ENCODE data around the gene DLEC1. TPM values are rescaled to one million over a fixed set of nuclear protein-coding genes. Genes with fewer than 3 reads are reported as not detected.

The DLEC1 gene
- total RNA-seq, 4 donors from 2014 or later: 1.5 to 2.8 (median 1.9) TPM; not detected in 1

GRCh38 chr3:38006445-38006995 lies 32.5 kb upstream of the DLEC1 start:
- Histone ChIP-seq H3K36me3 (no peaks in the 10 kb centered on the region), H3K27me3 (no peaks in the 10 kb centered on the region), H3K4me1 (no peaks in the 10 kb centered on the region), H3K4me3 (no peak overlapping the region), H3K27ac (no peak overlapping the region), H3K9me3 (no peaks in the 10 kb centered on the region)
- intact Hi-C loops (cut with DNase I; ENCODE audit: low total_unique reads): loop anchor here (10.0 kb wide), 1 partner anchor 152 kb away; no protein-coding TSS in a partner anchor
- DNase-seq: no peak
- no peak for TF ChIP-seq POLR2A (IDR thresholded peaks at IDR 0.05)
- no peak for TF ChIP-seq CTCF (IDR thresholded peaks at IDR 0.05)

- Histone ChIP-seq H3K36me3 (no peaks in the 10 kb centered on the region), H3K9me3 (no peaks in the 10 kb centered on the region), H3K4me1 (no peaks in the 10 kb centered on the region), H3K27me3 (no peaks in the 10 kb centered on the region), H3K27ac (no peak overlapping the region), H3K4me3 (no peak overlapping the region)
- intact Hi-C loops (cut with DNase I; ENCODE audit: low total_unique reads): loop anchor here (10.0 kb wide), 1 partner anchor 153 kb away; no protein-coding TSS in a partner anchor
- no peak for DNase-seq
- TF ChIP-seq POLR2A (IDR thresholded peaks at IDR 0.05) (no peak), CTCF (IDR thresholded peaks at IDR 0.05) (no peak)
Measured at GRCh38 chr3:38007754-38008090, 31.3 kb upstream of the DLEC1 start.

GRCh38 chr3:38008191-38008701 lies 30.8 kb upstream of the DLEC1 start:
- H3K27me3 ChIP-seq: no peaks in the 10 kb centered on the region
- no peaks in the 10 kb centered on the region for H3K4me1 ChIP-seq
- no peak overlapping the region for H3K27ac ChIP-seq
- H3K4me3 ChIP-seq: no peak overlapping the region
- DNase-seq: no peak
- H3K36me3 ChIP-seq: no peaks in the 10 kb centered on the region
- H3K9me3 ChIP-seq: no peaks in the 10 kb centered on the region
- TF ChIP-seq CTCF (IDR thresholded peaks at IDR 0.05) (no peak), POLR2A (IDR thresholded peaks at IDR 0.05) (no peak)
- intact Hi-C loops (cut with DNase I; ENCODE audit: low total_unique reads): loop anchor here (10.0 kb wide), 1 partner anchor 153 kb away; no protein-coding TSS in a partner anchor

DNA sequence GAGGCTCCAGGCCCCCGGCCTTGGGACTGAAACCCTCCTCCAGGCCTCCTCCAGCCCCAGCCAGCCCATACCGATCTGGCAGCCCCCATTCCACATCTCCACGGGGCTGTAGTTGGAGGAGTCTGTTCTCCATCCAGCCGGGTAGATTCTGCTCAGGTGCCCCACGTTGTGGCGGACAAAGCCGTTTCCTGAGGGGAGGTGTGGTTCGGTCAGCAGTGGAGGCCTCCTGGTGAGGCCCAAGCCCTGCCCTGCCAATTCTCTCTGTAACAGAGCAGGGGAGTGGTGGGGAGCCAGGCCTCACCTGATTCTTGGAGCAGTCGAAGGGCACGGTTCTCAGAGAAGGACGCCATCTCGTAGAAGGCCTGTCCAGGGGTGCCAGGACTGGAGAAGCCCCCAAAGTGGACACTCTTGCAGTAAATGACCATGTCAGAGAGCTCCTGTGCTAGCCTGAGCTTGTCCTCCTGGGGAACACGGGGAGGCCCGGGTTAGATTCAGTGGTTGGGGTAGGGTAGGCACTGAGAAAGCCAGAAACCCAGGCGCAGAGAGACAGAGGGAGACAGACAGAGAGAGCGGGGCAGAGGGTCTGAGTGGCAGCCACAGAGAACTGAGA lies 29.9 kb upstream of the DLEC1 start:
- no peak overlapping the region for H3K4me3 ChIP-seq
- intact Hi-C loops (cut with DNase I; ENCODE audit: low total_unique reads): loop anchor here (10.0 kb wide), 1 partner anchor 154 kb away; no protein-coding TSS in a partner anchor
- no peak overlapping the region for H3K27ac ChIP-seq
- DNase-seq: no peak
- H3K9me3 ChIP-seq: no peaks in the 10 kb centered on the region
- H3K4me1 ChIP-seq: no peaks in the 10 kb centered on the region
- H3K36me3 ChIP-seq: no peaks in the 10 kb centered on the region
- TF ChIP-seq POLR2A (IDR thresholded peaks at IDR 0.05) (no peak), CTCF (IDR thresholded peaks at IDR 0.05) (no peak)
- no peaks in the 10 kb centered on the region for H3K27me3 ChIP-seq
